ENCODE results near the gene PAK6.

The PAK6 gene

DNA sequence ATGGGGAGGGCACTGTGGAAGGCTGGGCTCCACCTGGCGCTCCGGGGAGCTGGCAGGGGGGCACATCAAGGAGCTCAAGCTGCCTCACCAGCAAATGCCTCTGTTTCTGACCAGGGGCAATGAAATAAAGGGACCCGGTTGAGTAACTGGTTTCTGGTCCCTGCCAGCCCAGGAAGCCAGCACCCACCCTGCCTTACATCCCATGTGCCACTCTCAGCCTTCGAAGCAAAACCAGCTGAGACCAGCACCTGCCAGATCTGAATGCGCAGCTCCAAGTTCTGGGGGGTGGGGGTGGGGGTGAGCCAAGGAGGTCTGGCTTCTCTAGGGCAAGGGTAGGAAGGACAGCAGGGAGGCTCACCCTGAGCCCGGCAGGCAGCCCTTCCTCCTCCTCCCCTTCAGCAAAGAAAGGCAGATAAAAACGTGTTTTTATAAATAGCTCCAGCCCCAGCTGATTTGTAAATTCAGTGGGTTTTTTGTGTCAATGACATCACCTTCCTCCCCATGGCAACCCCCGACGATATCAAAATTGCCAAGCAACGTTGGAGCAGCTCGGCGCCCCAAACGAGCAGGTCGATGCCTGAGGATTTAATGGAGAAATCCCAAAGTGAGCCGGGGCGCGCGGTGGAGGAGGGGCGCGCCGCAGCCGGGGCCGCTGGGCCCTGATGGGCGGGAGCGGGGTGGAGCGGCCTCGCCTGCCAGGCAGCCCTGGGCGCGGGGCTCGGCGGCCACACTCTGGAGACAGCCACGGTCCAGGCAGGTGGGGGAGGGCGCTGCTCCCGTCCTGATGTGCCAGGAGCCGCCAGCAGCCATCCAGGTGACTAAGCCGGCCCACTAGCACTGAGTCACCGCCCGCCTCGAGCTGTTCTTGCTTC is at the start of gene PAK6:
PAK6 (plus strand) TSS at position 532 of the 872 bp plus-strand sequence. CDS start 25,723 bp downstream, outside the sequence.
- DNase-seq (ENCODE audit: low read depth): no peak

- DNase-seq (ENCODE audit: low read depth): peak; percentile 46
Observed at GRCh38 chr15:40190591-40190990, 48.3 kb upstream of the PAK6 start.

- DNase-seq (ENCODE audit: low read depth): no peak
Observed at GRCh38 chr15:40192942-40193341, 45.9 kb upstream of the PAK6 start.

- DNase-seq (ENCODE audit: low read depth): no peak
Observed at GRCh38 chr15:40197434-40197833, 41.4 kb upstream of the PAK6 start.

DNA sequence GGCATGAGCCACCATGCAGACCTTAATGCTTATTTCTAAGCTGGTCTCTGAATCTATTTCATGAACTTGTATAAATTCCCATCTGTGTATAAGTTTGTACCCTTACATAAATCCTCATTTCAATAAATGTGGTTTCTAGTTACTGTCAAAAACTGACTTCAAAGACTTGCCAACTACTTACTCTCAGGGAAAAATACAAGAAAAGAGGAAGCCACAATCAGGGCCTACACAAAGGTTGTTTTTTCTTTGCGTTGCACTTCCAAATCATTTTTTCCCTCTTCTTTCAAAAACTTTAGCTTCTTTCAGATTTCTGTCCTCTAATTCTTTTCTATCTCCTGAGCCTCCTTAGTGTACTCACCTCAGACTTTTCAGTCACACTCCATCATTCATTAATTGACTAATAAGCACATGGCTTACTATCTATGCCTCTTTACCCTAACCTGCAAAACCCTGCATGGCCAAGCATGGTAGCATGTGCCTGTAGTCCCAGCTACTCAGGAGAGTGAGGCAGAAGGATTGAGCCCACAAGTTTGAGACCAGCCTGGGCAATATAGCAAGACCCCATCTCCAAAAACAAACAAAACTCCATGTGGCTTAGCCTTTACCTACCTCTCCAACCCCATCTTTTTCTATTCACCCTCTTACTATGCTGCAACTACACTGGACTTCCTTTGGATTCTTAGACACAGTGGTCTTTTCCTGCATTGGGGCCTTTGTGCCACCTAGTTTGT is 40.3 kb upstream of the PAK6 start:
- DNase-seq (ENCODE audit: low read depth): no peak

GRCh38 chr15:40204100-40204499 is 34.8 kb upstream of the PAK6 start:
- no peak for DNase-seq (ENCODE audit: low read depth)

DNA sequence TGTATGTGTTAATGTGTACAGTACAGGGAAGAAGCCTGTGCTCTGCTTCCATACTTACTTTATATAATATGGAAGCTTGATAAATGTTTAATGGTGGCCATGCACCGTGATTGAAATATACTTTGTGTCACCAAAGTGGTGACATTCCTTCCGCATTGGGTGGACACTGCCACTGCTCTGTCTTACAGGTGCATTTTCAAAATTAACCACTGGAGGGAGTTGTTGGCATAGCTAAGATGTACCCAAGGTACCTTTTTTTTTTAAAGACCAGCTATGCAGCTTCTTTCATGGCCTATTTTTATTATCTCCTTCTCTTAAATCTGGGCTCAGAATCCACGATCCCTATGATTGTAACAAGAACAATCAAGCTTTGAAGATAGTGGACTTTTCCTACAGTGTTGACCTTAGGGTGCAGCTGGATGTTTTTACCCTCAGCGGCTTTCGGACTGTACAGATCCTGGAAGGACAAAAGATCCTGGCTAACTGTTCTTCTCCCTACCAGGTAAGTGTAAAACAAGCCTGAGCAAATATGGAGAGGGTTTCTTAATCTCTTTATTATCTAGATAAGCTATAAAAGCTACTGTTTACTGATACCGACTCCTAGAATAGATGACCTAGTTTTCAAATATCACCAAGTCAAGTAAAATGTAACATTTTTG is 21.6 kb upstream of the PAK6 start:
- peak; percentile 17 for DNase-seq (ENCODE audit: low read depth)

- no peak for DNase-seq (ENCODE audit: low read depth)
Observed at GRCh38 chr15:40219801-40220200, 19.1 kb upstream of the PAK6 start.

DNA sequence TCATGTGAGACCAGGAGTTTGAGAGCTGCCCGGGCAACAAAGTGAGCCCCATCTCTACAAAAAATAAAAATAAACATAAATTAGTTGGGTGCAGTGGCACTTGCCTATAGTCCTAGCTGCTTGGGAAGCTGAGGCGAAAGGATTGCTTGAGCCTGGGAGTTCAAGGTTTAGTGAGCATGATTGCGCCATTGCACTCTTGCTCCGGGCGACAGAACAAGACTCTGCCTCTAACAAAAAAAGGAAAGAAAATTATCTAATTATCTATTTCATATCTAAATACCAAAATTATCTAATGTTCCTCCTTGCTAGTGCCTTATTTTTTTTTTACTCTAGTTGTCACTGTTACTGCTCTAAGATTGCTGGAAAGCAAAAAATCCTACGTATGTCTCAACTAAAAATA is 16.7 kb upstream of the PAK6 start:
- DNase-seq (ENCODE audit: low read depth): no peak

DNA sequence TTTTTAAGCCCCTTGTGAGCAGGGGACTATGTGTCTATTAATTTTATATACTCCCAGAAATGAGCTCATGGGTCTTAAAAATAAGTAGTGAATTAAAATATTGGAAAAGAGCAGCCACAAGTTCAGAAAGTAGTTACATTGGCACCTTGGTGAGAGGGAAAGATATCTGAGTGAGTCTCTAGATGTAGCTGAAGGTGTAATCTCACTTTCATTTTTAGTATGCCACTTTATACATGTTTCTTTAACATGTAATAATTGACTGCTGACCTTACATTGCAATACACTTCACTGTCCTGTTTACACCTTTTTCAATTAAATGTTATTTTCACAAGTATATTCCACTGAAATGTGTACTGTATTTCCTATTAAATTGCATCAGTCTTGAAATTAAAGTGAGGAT is 12.1 kb upstream of the PAK6 start:
- DNase-seq (ENCODE audit: low read depth): no peak

DNA sequence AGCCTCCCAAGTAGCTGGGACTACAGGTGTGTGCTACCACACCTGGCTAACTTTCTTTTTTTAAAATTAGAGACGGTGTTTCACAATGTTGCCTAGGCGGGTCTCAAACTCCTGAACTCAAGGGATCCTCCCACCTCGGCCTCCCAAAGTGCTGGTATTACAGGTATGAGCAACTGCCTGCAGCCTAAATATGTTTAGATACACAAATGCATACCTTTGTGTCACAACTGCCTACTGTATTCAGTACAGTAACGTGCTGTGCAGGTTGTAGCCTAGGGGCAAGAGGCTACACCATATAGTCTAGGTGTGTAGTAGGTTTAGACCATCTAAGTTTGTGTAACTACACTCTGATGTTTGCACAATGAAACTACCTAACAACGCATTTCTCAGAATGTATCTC is 9.5 kb upstream of the PAK6 start:
- DNase-seq (ENCODE audit: low read depth): no peak

DNA sequence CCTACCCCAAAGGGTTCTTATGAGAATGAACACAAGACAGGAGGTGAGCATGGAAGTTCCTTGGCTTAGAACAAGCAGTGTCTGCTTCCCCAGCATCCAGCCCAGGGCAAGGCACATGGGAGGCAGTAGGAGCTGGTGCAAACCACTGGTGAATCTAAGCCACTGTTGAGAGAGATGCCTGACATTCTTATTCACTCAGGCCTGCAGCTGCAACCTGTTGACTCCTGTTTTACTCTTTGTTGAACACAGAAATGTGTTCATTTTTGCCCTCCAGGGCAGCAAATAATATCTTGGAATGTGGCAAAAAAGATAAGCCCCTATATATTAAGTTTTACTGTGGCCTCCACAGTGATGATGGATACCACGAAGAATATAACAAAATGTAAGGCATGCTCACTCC is 8.9 kb upstream of the PAK6 start:
- no peak for DNase-seq (ENCODE audit: low read depth)

DNA sequence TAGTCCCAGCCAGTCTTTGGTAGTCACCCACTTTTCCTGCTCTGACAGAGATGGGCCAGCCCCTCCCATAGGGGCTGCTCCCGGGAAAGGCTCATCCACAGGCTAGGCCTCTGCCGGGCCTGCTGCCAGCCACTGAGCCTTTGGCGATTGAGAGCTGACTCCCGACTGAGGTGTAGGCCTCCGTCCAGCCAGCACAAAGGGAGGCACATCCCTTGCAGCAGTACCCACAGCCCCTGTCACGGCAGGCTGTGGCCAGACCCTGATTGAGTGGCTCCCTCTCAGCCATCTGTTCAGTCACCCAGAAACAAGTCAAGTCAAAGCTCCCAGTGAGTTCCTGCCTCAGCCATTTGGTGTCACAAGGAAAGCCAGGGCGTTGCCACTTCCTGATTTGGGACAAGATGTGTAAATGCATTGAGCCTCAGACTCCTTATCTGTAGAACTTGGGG is 6.2 kb upstream of the PAK6 start:
- DNase-seq (ENCODE audit: low read depth): no peak

GRCh38 chr15:40233727-40234577 is 4.9 kb upstream of the PAK6 start:
- no peak for DNase-seq (ENCODE audit: low read depth)

DNA sequence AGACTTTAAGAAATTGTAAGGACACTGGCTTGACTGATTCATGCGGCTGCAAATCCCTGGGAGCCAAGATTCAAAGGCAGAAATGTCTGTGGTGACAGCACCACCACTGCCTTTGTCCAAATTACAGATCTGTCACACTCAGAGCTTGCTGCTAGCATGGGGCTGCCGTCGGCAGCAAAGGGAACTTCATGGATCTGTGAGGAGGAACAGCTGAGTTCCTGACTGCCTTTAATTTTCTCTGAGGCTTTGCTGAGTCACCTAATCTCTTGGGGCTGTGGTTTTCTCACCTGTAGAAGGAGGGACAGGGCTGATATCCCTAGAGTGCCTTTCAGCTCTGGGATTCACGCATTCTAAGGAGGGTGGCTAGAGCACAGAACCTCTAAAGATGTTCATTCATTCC is 4.1 kb upstream of the PAK6 start:
- no peak for DNase-seq (ENCODE audit: low read depth)

GRCh38 chr15:40235201-40235885 is 3.5 kb upstream of the PAK6 start:
- no peak for DNase-seq (ENCODE audit: low read depth)

DNA sequence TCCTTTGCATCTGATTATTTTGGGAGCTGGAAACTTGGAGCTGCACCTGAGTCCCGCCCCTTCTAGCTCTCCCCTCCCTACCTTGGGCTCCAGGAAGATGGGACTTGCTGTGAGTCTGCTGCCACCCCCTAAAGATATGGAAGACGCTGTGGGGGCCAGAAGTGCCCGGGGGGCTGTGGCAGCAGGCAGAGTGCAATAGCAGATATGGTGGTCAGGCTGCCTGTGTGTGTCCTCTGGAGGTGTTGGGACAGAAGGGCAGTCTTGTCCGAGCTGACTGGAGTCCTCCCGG is 485 bp downstream of the PAK6 start:
- no peak for DNase-seq (ENCODE audit: low read depth)

GRCh38 chr15:40239693-40240618 is 1.1 kb downstream of the PAK6 start:
- DNase-seq (ENCODE audit: low read depth): no peak

DNA sequence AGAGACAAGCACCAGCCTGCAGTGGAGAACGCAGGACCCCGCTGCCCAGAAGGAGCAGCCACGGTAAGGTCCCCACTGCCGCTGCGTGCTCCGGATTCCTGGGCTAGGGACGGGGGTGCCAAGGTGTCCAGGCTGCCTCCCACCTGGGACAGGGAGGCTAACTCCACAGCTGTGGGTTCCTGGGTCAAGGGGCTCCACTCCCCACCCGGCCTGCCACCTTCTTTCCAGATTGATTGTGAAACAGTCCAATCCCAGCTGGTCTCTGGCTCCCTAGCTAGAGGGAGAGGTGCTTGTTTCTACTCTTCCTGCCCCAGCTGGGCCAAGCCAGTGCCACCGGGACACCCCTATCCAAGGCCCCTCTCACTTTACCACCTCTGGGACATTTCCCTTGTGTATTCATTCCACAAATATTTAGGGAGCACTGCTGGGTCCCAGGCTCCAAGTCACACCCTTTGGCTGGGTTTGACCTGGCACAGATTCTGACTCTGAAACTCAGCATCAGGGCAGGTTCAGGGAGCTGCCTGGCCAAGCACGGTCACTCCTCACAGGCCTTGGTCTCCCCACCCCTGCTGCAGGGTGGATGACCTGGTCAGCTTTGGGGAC is 1.9 kb downstream of the PAK6 start:
- DNase-seq (ENCODE audit: low read depth): no peak
